IMR-90 (cell line): ENCODE results near the gene IREB2.

Experiments used
- CEBPB ChIP-seq: IDR thresholded peaks from 2 replicates; pipeline ENCODE4 v1.6.1; 2012; ENCODE audit warnings: low read depth, low read length, improper control_type of control experiment
- CHD1 ChIP-seq: IDR thresholded peaks from 2 replicates; pipeline ENCODE4 v1.6.1; 2012; ENCODE audit warnings: low read depth, low read length, improper control_type of control experiment
- CTCF ChIP-seq: conservative IDR thresholded peaks from 2 replicates; pipeline ENCODE4 v1.5.1; 2012; ENCODE audit warnings: mild to moderate bottlenecking, low read depth, low read length, improper control_type of control experiment
- ELK1 ChIP-seq: fragments of 150-350 bp; IDR thresholded peaks from 2 replicates; pipeline ENCODE4 v1.6.1; 2016; ENCODE audit warnings: low read depth, mild to moderate bottlenecking, low read length, moderate library complexity, borderline replicate concordance
- MAZ ChIP-seq: IDR thresholded peaks from 2 replicates; pipeline ENCODE4 v1.6.1; 2012; ENCODE audit warnings: low read depth, mild to moderate bottlenecking, low read length, improper control_type of control experiment, moderate library complexity, borderline replicate concordance
- MXI1 ChIP-seq: IDR thresholded peaks from 2 replicates; pipeline ENCODE4 v1.6.1; 2012; ENCODE audit warnings: low read depth, mild to moderate bottlenecking, low read length, moderate library complexity, borderline replicate concordance
- NFE2L2 ChIP-seq: fragments of 150-350 bp; IDR thresholded peaks from 2 replicates; pipeline ENCODE4 v1.6.1; 2016; ENCODE audit warnings: low read depth, mild to moderate bottlenecking, low read length
- POLR2A ChIP-seq: IDR thresholded peaks from 2 replicates; pipeline ENCODE4 v1.6.1; 2012; ENCODE audit warnings: mild to moderate bottlenecking, low read depth, low read length
- RAD21 ChIP-seq: IDR thresholded peaks from 2 replicates; pipeline ENCODE4 v1.6.1; 2012; ENCODE audit warnings: low read length, improper control_type of control experiment
- RCOR1 ChIP-seq: IDR thresholded peaks from 2 replicates; pipeline ENCODE4 v1.6.1; 2012; ENCODE audit warnings: mild to moderate bottlenecking, low read length, improper control_type of control experiment; ENCODE audit not compliant: insufficient replicate concordance
- RFX5 ChIP-seq: IDR thresholded peaks from 2 replicates; pipeline ENCODE4 v1.8.0; 2012; ENCODE audit warnings: low read depth, mild to moderate bottlenecking, low read length, moderate library complexity
- SMC3 ChIP-seq: fragments of 150-350 bp; IDR thresholded peaks from 2 replicates; pipeline ENCODE4 v1.6.1; 2016; ENCODE audit warnings: low read depth, mild to moderate bottlenecking, antibody characterized with exemption, low read length, moderate library complexity
- USF2 ChIP-seq: fragments of 150-350 bp; IDR thresholded peaks from 2 replicates; pipeline ENCODE4 v1.6.1; 2017; ENCODE audit warnings: mild to moderate bottlenecking, antibody characterized with exemption, low read length, low read depth

- TF ChIP-seq CTCF (no peak), CHD1 (no peak), RCOR1 (no peak), POLR2A (no peak), CEBPB (no peak), MXI1 (no peak), RFX5 (no peak), SMC3 (no peak), RAD21 (no peak), USF2 (no peak), MAZ (no peak), NFE2L2 (no peak), ELK1 (no peak)
These were observed 12.4 kb upstream of the IREB2 start for GRCh38 chr15:78425643-78426042.
